HG02798 (cell line): ENCODE measurements around the gene GAS2L2.
A peak's percentile ranks its signal among the peaks of the same experiment; 100 is the strongest.
"Not testable (repeated sequence)": the region's sequence is repeated elsewhere in the genome, so short reads cannot be mapped to it uniquely, and the experiment has no call there.

ENCODE experiments used
- ATAC-seq: cut with Tn5 transposase; IDR thresholded peaks from one replicate; pipeline ENCODE4 v1.9.1; 2021; ENCODE audit warnings: mild to moderate bottlenecking; ENCODE audit not compliant: unreplicated experiment, poor library complexity

The GAS2L2 gene

DNA sequence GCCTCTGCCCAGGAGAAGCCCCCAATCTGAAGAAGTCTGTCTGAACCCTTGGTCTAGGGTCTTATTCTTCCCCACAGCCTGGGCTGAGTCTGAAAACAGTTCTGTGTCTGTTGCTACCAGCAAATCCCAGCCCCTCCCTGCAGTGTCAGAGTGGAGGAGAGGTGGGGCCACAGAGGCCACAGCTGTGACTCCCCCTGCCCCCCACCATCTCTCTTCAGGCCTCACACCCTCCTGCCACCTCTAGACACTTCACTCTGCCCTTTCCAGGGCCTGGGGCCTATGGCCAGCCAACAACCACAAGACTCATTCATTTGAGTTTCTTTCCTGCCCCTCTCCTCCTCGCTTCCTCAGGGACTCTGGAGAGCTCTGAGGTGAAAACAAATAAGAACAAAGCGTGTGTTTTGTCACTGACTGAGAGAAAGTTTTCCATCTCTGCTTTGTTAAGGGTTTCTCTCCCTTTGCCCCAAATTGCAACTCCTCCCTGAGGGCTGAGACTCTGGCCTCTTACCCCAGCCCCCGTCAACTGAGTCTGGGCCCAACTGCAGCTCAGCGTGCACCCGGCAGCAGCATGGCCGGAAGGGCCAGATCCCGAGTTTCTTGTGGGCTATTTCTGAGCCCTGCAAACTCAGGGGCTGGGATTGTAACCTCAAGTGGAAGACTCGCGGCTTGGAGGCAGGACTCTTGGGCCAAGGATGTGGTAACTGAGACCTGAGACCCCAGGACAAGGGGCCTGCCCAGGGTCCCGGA, 20.8 kb upstream of the GAS2L2 start:
- ATAC-seq = no peak

DNA sequence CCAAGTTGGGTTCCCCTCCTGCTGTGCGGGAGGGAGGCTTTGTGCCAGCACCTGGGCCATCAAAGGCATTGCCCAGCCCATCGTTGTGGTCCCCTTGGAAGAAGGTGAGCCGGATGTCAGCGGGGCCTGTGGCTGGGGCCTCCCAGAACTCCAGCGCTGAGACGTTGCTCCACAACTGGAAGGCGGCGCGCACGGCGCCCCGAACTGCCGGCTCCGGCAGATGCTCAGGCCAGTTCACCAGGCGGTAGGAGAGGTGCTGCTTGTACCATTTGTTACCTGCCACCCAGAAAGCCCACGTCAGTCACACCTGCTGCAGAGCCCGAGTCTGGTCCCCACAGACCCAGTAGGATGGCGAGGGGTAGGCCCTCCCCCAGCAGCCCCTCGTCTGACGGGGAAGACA, 20.1 kb upstream of the GAS2L2 start:
- ATAC-seq = no peak

DNA sequence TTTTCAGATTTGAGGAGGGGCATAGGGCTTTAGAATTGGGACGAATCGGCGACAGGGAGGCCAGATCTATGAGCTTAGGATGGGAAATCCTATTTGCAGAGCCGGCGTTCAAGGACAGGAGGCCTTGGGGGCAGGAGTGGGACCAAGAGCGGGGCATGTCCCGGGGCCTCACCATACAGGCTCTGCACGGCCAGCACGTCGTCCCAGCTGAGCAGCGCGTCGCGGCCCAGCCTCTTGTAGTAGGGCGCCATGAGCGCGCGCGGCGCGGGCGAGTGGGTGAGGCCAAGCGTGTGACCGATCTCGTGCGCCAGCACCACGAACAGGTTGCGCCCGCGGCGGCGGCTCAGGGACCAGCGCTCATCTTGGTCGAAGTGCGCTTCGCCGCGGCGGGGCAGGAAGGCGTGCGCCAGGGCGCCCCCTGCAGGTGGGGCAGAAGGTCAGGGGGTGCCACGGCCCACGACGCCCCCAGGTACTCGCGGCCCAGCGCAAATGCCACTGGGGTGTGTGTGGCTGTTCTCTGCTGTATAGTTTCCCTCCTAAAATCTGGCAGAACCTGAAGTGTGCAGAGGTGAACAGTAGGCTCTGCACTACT, 17.0 kb upstream of the GAS2L2 start:
- ATAC-seq = no peak

DNA sequence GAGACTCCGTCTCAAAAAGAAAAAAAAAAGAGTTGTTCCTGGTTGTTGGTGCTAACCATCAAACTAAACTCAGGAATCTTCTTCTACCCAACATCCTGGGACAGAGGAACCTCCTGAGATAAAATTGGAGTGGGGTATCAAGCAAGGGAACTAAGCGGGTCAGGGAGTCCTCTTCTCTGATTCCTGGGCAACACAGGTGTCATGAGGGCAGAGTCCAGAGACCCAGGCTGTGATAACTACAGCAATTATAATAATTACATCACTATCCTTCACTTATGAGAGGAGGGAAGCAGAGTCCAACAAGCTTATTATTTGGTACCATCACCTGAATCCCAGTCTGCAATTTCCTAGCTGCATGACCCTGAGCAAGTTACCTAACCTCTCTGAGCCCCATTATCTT, 15.8 kb upstream of the GAS2L2 start:
- ATAC-seq = no peak

DNA sequence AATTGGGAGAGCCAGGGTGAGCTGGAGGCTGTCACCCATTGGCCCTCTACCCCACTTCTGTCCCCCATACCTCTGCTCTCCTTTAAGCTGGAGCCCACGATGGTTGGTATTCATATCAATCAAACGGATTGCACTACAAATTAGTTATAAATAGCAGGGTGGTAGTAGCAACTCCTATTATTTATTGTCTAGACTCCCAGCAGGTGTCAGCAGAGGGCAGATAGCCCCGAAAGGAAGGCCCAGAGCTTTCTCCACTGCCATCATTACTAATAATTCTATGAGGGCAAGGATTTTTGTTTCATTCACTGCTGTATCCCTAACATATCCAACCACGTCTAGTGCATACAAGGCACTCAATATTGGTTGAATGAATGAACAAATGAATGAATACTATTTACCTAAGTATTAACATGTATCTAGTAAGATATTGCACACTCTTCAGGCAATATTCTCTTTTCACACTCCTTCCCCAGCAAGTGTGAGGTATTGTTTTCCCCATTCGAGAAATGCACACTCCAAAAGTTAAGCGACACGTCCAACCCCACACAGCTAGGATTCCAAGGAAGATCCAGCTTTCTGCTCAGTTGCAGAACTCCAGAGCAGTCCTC, 14.0 kb upstream of the GAS2L2 start:
- no peak for ATAC-seq

DNA sequence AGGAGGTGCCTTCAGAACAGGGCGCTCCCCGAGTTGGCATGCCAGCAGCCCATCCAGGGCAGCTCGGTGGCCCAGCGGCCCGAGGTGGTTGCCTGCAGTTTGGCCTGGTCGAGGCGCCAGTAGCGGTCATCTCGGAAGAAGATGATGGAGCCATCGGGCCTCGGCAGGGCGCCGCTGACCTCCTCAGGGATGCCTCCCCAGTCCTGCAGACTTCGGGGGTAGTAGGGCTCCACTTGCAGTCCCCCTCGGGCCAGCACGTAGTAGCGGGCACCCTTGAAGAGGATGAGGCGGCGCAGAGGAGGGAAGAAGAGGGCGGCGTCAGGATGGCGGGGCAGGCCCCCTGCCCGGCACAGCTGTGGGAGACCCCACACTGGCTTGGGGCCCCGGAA, 13.4 kb upstream of the GAS2L2 start:
- ATAC-seq = no peak

DNA sequence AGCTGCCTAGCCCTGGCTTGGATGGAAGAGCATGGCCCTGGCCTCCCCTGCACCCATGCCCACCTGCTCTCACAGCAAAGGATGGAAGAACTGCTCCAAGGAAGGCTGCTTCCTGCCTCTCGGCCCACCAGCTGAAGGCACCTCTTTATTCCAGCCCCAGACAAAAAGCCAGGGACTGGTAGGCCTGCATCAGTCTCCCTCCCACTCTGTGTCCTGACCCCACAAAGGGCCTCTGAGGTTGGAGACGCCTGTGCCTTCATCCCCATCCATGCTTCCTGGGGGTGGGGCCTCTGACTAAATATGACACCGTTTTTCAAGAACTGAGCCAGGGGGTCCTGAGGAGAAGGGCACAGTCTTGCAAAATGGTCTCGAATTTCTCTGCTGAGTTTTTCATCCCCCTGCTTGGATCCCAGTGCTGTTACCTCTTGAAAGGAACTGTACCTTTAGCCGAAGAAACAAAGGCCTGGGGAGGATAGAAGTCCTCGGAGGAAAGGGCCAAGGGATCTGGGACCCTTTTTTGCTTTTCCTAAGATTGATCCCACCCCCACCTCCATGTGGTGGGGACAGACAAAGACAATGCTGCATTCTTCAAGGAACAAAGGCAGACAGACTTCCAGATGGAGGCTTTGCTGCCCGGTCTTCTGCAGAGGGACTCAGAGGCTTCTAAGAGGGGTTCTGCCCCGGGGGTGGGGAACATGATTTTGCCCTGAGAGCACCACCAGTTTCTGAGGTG, 12.9 kb upstream of the GAS2L2 start:
- no peak for ATAC-seq

DNA sequence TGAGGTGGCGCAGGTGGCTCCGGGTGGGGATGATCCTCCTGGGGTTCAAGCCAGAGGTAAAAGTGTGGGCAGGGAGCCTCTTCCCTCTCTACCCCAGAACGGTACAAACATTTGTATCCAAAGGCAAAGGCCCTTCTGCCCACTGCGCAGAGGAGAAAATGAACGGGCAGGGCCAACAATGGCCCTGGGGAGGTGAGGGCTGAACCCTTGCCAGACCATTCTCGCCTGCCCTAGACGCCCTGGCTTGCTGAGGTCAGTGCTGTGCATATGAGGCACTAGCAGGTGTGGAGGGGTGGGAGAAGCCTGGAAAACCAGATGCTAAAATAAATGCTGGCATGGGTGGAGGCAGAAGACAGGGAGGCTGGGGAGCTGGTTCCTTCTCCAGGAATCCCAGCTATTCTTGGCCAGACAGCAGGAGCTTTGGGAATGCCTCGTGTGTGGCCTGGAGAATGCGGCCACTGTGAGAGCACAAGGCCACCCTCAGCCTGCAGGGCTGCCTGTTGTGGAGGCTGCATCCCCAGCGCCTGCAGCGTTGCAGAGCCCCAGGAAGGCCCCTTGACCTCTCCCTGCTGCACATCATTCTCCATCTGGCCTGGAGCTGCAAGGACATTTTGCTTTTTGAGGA, 12.2 kb upstream of the GAS2L2 start:
- no peak for ATAC-seq

DNA sequence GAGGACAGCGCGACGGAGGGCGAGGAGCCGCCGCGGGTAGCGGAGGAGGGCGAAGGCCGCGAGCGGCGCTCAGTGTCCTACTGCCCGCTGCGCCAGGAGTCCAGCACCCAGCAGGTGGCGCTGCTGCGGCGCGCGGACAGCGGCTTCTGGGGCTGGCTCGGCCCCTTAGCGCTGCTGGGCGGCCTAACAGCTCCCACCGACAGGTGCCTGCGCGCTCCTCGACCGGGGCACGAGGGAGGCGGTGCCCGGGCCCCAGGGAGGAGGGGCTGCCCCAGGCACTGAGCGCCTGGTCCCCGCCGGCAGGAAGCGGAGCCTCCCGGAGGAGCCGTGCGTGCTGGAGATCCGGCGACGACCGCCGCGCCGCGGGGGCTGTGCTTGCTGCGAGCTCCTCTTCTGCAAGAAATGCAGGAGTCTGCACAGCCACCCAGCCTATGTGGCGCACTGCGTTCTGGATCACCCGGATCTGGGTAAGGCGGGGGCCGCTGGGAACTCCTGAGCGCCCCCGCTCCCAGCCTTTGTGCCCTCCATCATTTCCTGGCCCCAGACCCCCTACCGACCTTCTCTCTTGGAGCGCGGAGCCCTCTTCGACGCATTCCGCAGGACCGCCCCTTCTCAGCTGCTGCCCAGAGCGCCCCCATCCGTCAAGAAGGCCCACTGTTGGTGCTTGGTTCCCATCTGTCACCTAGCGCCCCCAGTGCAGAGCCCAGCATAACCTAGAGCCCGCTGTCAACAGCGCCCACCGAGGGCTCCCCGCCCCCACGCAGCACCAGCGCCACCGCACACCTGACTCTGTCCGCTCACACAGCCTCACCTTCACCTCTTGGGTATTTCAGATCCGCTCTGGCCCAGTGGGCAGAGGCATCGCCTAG, 11.3 kb upstream of the GAS2L2 start:
- ATAC-seq = peak; percentile 87

DNA sequence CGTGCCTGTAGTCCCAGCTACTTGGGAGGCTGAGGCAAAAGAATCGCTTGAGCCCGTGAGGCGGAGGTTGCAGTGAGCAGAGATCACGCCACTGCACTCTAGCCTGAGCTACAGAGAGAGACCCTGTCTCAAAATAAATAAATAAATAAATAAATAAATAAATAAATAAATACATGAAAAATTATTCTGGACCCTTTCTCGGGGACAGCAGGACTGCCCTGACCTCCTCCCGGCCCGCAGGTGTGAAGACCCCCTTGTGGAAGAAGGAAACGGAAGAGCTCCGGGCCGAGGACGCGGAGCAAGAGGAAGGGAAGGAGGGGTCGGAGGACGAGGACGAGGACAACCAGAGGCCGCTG, 10.7 kb upstream of the GAS2L2 start:
- ATAC-seq = no peak

DNA sequence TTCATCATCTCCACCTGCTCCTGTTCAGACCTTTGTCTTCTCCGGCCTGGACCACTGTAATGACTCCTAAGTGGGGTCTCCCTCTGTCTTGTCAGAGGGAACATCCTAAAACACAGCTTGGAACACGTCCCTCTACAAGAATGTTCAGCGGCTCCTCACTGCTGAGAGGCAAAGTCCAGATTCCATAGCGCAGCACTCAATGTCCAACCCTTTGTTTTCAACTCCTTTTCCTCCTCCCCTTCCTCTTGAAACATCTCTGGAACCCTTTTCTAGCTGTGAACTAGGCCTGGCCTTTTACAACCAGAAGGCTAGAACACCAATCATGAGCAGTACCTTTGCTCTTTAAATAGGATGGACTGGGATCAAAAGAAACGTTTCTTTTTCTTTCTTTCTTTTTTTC, 8.6 kb upstream of the GAS2L2 start:
- ATAC-seq = no peak

DNA sequence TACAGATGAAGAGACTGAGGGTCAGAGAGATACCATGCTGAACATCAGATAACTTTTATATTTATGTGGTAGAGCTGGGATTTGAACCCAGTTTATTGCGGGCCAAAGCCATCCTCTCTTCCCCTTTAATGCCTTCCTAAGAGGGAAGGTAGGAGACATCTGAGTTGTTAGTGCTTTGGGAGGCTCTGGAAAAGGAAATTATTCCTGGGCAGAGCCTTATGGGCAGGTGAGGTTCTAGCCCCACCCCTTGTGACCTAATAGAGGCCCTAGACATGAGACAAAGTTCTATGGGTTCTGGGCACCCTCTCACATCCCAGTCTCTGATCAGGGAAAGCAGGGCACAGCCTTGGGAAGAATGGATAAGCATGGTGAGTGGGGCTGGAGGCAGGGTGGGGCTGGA, 7.5 kb upstream of the GAS2L2 start, which contains the start of gene C17orf50:
C17orf50 (plus strand) TSS at position 301 of the 400 bp plus-strand sequence; CDS start at position 356, 55 bp downstream.
- no peak for ATAC-seq

DNA sequence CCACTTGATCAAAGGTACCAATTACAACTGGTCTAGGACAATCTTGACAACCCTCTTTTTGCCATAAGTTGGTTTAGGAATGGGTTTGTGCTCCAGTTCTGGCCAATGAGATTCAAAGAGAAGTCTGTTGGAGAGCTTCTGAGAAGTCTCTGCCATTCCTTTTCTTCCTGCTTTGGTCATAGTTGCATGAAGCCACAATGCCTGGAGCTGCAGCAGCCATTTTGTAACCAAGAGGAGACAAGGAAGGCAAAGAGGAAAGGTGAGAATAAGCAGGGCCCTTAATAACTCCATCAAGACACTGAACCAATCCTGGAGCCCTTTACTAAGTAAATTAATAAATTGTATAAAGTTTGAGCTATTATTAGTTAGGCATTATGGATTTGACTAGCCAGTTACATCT, 4.2 kb upstream of the GAS2L2 start:
- no peak for ATAC-seq

DNA sequence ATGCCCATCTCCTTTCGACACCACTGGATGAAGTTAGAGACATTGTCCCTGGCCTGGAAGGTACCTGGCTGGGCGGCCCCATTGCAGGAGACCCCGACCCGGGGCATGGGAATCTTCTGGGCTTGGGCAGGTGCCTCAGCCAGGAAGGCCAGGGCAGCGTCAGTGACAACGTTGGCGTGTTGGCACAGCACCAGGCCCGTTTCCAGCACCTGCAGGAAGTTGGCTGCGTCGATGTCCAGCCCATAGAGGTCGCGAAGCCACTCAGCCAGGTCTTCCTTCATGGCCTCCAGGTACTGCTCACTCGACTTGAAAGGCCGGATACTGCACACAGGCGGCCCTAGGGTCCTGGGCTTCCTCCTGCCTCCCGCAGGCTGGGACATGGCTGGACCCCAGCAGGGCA, 568 bp downstream of the GAS2L2 start:
- ATAC-seq = no peak

DNA sequence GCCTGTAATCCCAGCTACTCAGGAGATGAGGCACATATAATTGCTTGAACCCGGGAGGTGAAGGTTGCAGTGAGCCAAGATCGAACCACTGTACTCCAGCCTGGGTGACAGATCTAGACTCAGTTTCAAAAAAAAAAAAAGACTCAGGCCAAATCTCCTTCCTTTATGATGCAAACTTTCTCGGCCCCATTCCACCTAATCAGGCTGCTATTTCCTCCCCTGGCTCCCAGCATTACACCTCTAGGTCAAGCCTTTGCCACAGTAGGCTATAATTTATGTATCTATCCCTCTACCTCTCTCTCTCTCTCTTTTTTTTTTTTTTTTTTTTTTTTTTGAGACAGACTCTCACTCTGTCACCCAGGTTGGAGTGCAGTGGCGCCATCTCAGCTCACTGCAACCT, 1.5 kb downstream of the GAS2L2 start:
- not testable (repeated sequence) for ATAC-seq

DNA sequence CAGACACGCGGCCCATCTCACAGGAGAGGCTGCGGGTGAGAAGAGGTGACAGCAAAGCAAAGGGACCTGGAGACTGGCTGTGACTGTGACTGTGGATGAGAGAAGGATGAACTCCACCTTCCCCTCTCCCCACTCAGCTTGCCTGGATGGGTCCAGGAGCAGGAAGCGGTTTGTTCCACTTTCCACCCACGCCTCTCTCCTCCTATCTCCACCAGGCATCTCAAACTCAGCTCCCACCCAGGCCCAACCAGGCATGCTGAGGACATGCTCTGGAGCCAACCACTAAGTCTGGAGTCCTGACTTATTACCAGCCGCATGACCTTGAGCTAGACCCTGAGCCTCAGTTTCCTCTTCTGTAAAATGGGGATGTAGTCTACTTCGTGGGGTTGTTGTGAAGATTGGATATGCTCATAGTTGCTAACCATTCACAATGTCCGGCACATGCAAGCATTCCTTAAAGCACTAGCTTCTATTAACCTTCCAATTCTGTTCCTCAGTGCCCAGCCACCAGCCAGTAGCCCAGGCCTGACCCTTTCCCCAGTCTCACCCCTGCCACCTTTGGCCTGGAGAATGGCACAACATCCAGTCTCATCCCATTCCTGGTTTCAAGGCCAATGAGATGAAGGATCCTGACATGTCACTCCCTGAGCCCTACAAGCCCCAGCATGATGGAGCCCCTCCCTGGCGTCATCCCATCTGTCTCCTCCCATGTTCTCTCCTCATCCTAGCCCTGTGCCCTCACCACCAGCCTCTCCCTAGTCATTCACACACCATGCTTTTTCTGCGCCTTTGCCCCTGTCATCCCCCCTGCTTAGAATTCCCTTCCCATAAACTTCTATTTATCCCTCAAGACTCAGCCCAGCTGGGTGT, 2.3 kb downstream of the GAS2L2 start:
- ATAC-seq = no peak

DNA sequence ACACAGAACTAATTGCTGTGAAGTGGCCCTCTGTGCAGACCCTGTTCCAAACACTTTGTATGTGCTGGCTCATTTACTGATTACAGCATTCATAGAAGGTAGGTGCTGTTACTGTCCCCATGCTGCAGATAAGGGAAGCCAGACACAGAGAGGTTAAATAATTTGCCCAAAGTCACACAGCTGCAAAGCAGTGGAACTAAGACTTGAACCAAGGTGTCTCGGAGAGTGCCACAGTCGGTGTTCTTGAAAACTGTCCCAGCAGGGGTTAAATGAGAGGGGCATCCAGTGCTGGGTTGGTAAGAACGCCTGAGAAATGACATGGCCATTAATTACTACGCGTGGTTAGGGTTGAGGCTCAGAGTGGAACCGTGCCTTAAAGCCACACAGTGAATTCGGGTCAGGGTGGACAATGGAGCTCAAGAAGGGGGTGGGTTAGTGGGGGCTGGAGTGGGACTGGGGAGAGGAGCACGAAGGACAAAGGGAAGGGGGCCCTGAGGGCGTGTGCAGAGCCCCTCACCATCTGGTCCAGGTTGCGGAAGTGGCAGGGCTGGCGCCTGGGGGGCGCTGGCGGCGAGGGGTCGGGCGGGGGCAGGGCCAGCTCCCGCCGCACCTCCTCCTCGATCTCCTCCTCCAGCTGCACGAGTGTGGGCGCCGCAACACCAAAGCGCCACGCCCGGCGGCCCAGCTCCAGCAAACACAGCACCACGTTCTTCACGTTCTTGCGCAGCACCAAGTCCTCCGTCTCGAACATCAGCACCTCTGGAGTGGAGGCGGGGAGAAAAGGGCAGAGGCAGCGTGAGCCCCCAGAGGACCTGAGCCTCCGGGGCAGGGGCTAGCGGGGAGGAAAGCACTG, 3.3 kb downstream of the GAS2L2 start:
- no peak for ATAC-seq

DNA sequence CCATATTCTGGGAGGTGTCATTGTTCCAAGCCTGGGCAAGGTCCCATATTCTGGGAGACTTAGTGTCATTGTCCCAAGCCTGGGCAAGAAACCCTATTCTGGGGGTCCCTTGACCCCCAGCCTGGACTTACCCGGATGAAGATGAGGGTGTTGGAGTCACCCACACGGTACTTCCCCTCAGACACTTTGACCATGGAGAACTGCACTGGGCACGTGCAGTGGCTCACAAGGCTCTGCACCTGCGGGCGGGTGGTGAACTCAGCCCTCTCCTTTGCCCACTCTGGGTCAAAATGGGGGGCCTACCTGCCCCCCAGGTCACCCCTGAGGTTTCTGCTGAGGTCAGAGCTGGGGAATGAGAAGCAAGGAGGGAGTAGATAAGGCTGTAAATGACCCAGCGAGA, 4.1 kb downstream of the GAS2L2 start:
- ATAC-seq = no peak
